Adipose tissue (tissue), 3 donors: Measurements from ENCODE around the gene SFSWAP. TPM values are rescaled to one million over a fixed set of nuclear protein-coding genes. Genes with fewer than 3 reads are reported as not detected.
"Not testable (repeated sequence)": the region's sequence is repeated elsewhere in the genome, so short reads cannot be mapped to it uniquely, and the experiment has no call there.

Experiments used
- H3K27ac ChIP-seq: one replicate; pipeline ENCODE4 v1.5.1; 2013; ENCODE audit warnings: low read depth, low read length
- WGBS, 3 donors: extraction: QIAGEN DNeasy Blood & Tissue Kit; methylation state at CpG; one replicate each; pipeline ENCODE4 v1.1.7; 2013; 5-methylcytosine and 5-hydroxymethylcytosine counted together
- polyA plus RNA-seq, 3 donors: library from polyadenylated mRNA; stranded (reverse); fragments of 200-250 nt; gene quantifications; one replicate each; pipeline ENCODE4 v1.2.3, GENCODE V29; 2013
- donor health status: healthy with polysubstance abuse.
- donor health status: Bipolar disorder and iron deficiency.
- donor health status: healthy.

Gene SFSWAP
- polyA plus RNA-seq: 10 to 100 TPM; 16.0 to 28.4 (median 18.1) TPM

GRCh38 chr12:131710464-131711457 lies at the start of gene SFSWAP:
Gene SFSWAP (plus strand): TSS chr12:131711090. CDS start chr12:131711230, 140 bp downstream.
- peak within 1 kb of the TSS; percentile 65 for H3K27ac ChIP-seq
- 0 to 1% (median 1%) methylated on average over 72 to 90 of the region's 90 CpGs for WGBS, 3 donors

GRCh38 chr12:131661170-131661985 lies 49.5 kb upstream of the SFSWAP start:
- WGBS, 3 donors: 5 to 25% (median 19%) methylated on average over 13 to 26 of the region's 78 CpGs
- H3K27ac ChIP-seq: not testable (repeated sequence)

- not testable (repeated sequence) for H3K27ac ChIP-seq
- no CpG with 5 or more reads among the region's 28 CpGs for WGBS, 3 donors
Measured at GRCh38 chr12:131661986-131662288, 49.0 kb upstream of the SFSWAP start.

- not testable (repeated sequence) for H3K27ac ChIP-seq
- 74 to 81% (median 78%) methylated on average over 8 to 10 of the region's 10 CpGs for WGBS, 3 donors
Measured at GRCh38 chr12:131662346-131662745, 48.5 kb upstream of the SFSWAP start.

DNA sequence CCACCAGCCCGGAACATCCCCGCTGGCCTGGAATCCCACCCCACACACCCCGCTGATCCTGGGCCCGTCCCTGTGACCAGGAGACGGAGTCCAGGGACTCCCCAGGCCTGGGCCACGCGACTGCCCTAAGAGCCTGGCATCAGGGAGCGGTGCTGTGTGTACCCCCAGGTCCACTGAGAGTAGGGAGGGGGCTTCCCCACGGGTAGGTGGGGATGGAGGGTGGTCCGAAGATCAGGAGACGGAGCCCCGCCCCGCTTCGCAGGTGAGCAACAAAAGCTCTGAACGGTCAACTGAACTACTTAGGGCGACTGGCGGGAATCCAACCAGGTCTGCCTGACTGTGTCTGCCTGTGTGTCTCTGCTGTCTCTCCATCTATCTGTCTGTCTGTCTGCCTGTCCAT lies 45.2 kb upstream of the SFSWAP start:
- H3K27ac ChIP-seq: not testable (repeated sequence)
- WGBS, 3 donors: 77 to 89% (median 84%) methylated on average over 16 to 17 of the region's 17 CpGs

GRCh38 chr12:131666486-131666885 lies 44.4 kb upstream of the SFSWAP start:
- 73 to 79% (median 77%) methylated on average over 4 of the region's 12 CpGs for WGBS, 3 donors
- H3K27ac ChIP-seq: not testable (repeated sequence)

- H3K27ac ChIP-seq: not testable (repeated sequence)
- WGBS, 3 donors: 65 to 75% (median 71%) methylated on average over 12 of the region's 12 CpGs
Measured at GRCh38 chr12:131666978-131667601, 43.8 kb upstream of the SFSWAP start.

- WGBS, 3 donors: 45 to 58% (median 57%) methylated on average over 8 of the region's 8 CpGs
- no peak overlapping the region for H3K27ac ChIP-seq
Measured at GRCh38 chr12:131671276-131671675, 39.6 kb upstream of the SFSWAP start.

GRCh38 chr12:131671871-131672270 lies 39.0 kb upstream of the SFSWAP start:
- 43 to 67% (median 60%) methylated on average over 8 of the region's 8 CpGs for WGBS, 3 donors
- H3K27ac ChIP-seq: no peak overlapping the region

GRCh38 chr12:131672311-131672940 lies 38.5 kb upstream of the SFSWAP start:
- 55 to 71% (median 67%) methylated on average over 17 of the region's 17 CpGs for WGBS, 3 donors
- no peak overlapping the region for H3K27ac ChIP-seq

GRCh38 chr12:131672941-131673887 lies 37.7 kb upstream of the SFSWAP start:
- H3K27ac ChIP-seq: no peak overlapping the region
- WGBS, 3 donors: 49 to 57% (median 51%) methylated on average over 24 of the region's 24 CpGs

DNA sequence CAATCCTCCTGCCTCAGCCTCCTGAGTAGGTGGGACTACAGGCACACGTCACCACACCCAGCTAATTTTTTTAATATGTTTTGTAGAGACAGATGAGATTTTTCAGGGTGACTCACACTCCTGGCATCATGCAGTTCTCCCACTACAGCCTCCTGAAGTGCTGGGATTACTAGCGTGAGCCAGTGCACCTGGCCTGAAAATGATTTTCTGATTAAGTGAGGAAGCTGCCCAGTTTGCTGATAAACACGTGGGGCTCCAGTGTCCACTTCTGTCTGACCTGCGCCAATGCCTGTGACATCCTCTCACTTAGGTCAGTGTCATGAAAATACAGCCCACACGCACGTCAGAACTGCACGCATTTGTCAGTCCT lies 37.0 kb upstream of the SFSWAP start:
- H3K27ac ChIP-seq: no peak overlapping the region
- WGBS, 3 donors: 62 to 70% (median 70%) methylated on average over 7 of the region's 7 CpGs

DNA sequence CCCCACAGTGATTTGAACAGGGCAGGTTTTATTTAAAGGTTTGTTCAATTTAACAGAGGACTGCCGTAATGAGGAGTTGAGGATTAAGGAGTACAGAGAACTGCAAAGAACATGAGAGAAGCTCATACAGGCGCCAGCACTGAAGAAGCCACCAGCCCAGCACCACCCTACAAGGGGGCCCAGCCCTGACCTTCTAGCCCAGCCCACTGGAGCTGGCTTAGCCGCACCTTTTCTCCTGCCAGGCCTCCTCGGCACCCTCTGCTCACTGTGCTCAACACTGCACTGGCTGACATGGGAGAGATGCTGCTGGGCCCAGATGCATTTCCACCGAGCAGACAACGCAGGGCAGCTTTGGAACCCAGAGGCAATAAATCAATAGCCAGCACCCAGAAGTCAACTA lies 36.5 kb upstream of the SFSWAP start:
- 83 to 96% (median 91%) methylated on average over 6 of the region's 6 CpGs for WGBS, 3 donors
- no peak overlapping the region for H3K27ac ChIP-seq

DNA sequence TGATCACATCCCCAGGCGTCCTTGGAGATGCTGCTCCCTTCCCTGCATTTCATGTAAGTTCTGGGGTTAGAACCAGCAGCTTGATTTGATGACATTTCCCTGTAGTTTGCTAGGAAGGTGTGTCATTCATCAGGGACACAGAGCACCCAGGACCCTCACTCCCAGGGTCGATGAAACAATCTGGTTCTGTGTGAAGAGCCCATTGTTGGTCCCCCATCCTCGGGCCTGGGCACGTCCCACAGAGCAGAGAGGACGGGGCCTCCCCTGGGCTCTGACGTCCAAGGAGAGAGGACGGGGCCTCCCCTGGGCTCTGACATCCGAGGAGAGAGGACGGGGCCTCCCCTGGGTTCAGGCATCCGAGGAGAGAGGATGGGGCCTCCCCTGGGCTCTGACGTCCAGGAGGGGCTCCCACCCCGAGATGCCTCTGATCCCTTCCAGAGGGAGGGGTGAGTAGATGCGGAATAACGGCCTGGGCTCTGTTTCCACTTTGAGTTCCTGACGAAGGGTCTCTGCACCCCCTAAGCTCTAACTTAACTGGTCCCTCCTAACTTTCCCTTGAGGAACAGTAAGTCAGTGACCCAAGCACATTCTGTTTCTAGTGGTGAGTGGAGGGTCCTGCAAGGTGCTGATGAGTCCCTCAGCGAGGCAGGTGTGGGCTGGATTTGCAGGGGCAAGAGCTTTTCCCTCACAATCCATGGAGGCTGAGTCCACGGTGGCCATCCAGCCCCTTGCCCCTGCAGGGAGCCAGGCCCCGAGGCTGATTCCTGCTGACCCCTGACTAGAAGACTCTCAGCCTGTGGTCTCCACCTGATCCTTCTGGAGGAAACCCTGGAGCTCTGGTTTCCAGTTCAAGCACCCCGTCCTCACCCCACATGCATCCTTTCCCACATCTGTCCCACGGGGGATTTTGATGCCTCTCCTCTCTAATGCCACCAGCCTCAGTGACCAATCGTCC lies 35.5 kb upstream of the SFSWAP start:
- no peak overlapping the region for H3K27ac ChIP-seq
- whole genome bisulfite sequencing, 3 donors: 65 to 85% (median 76%) methylated on average over 21 of the region's 21 CpGs

GRCh38 chr12:131676544-131676943 lies 34.3 kb upstream of the SFSWAP start:
- no peak overlapping the region for H3K27ac ChIP-seq
- 76 to 87% (median 82%) methylated on average over 7 of the region's 7 CpGs for WGBS, 3 donors

DNA sequence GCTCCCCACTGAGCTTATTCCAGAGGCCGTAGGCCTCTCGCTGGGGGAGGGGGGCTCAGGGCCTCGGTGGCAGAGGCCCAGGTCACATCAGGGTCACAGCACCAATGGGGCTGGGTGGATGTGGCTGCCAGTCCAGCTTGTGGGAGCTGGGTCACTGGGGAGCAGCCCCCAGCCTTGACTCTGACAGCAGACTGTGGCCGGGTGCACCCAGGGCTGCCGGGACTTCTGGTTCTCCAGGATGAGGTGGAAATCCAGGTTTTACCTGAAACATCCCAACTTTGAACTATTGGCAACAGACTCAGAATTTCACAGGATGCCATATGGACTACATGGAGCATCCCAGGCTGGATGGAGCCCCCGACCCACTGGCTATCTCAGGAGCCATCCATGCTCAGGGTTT lies 33.8 kb upstream of the SFSWAP start:
- 62 to 83% (median 71%) methylated on average over 4 to 5 of the region's 6 CpGs for WGBS, 3 donors
- H3K27ac ChIP-seq: not testable (repeated sequence)
